Stimulated activated CD4-positive, alpha-beta T cell treated with anti-CD3 and anti-CD28 coated beads, TNF-alpha, amount 100 ng/mL, for 24 hours (primary cell): Measurements from ENCODE around the gene RBFOX1.

Experiments used
- DNase-seq, 3 experiments: peaks; one replicate each; pipeline ENCODE4 v3.0.0-alpha.2; 2020; ENCODE audit warnings: low read depth in 3 of 3

The RBFOX1 gene

DNA sequence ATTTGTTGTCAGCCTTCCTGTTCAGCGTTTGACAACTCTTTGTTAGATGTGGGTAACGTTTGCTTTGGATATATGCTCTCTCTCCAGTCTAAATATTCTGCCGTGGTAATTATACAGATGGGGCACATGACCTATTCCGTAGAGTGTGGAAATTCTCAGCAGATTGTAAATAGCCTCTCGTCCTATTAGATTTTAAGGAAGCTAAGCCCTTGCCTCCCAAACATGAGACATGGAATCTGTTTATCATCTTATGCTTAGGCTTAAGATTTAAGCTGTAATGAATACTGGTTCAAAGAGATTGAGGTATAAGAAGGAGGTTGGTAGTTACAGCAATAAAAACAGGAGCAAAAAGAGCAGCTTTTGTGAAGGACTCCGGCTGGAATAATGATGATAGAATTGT is 87.4 kb downstream of the RBFOX1 start:
- no peak for DNase-seq

DNA sequence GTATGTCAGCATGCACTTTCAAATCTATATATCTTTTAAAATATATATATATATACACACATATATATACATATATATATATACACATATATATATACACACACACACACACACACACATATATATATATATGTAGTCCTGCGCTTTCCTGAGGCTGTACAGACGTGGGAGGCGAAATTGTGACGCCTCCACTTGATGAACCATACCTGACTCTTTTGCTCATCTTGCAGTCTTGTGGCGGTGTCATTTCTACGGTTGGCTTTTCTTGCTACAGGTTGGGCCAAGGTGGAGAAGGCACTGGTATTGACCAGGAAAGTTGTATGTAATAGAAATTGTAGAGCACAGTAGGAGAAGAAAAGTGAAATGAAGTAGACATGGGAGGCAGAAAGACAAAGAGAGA is 88.2 kb downstream of the RBFOX1 start:
- DNase-seq, result no peak

- no peak for DNase-seq
These were observed 88.9 kb downstream of the RBFOX1 start for GRCh38 chr16:7421578-7421977.

DNA sequence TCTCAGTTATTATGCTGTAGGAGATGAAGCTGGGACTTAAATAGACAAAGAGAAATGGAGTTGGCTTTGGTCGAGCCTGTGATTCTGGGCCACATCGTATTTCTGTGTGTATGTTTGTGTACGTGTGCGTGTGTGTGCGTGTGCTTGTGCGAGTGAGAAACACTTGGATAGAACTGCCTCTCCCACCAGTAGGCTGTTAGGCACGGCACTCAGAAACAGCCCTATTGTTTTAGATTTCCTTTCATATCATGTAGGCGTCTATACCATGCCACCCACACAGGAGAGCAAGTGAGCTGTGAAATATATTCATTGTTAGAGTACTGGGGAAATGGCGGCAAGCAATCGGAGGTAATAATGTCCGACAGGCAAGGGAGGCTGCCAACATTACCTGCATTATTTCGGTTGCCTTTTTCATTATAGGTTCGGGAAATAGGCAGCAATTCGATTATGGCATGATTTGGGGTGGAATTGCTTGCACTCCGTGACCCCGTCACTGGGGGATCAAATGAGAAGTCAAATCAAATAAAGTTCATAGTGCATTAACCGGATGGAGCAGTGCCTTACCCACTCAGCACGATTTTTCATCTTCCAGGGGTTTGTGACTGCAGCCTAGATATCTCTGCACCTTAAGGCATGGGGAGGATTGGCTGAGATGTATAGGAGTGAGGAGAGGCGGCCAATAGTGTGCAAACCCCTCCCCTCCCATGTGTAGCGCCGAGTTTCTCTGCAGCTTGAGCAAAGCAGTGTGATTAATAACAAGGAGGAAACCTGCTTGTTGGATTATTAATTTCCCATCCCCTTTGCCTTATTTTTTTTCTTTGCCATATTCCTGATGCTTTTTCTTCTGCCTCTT is 89.6 kb downstream of the RBFOX1 start:
- no peak for DNase-seq

DNA sequence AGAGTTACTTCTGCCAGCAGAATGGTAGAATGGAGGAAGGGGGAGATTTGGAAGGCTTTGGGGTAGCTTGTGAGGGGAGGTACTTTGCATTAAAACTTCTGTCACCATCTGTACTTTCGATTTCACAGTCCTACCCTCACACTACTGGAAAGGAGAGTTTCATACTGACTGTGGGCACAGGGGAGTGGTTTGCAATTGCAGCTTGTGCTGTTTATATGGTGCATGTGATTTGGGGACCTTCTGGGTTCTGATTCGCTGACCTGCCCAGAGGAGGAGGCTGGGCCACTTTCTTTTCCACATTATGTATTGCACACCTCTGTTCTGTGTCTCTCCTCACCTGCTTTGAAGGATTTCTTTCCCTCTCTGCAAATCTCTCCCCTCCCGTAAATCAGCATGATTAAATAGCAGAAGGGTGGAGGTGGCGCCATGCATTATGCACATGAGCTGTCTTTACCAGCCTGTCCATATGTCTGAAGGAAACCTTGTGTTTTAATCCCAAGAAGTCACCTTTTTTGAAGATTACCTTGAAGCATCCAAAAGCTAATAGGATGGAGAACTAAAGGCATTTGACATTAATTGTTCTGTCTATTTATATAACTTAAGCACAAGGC is 90.9 kb downstream of the RBFOX1 start:
- DNase-seq, result no peak

- DNase-seq, result no peak
These were observed 93.5 kb downstream of the RBFOX1 start for GRCh38 chr16:7426161-7426560.

GRCh38 chr16:7431723-7432122 is 99.1 kb downstream of the RBFOX1 start:
- DNase-seq, result no peak

DNA sequence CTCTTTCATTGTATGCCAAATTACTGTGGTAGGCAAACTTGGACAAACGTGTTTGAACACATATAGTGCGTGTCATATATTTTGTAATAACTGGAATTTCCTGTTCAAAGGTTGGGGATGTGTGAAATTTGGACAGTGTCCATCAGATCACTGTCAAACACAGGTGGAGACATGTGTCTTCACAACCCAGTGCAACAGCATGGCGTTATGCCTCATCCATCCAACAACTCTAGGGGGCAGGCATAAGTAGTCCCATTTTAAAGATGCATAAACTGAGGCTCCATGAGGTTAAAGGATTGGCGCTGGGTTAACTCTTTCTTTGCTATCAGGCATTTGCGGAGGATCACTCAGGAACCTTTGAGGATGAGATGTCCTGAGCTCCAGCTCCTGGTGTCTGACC is 103.7 kb downstream of the RBFOX1 start:
- no peak for DNase-seq

DNA sequence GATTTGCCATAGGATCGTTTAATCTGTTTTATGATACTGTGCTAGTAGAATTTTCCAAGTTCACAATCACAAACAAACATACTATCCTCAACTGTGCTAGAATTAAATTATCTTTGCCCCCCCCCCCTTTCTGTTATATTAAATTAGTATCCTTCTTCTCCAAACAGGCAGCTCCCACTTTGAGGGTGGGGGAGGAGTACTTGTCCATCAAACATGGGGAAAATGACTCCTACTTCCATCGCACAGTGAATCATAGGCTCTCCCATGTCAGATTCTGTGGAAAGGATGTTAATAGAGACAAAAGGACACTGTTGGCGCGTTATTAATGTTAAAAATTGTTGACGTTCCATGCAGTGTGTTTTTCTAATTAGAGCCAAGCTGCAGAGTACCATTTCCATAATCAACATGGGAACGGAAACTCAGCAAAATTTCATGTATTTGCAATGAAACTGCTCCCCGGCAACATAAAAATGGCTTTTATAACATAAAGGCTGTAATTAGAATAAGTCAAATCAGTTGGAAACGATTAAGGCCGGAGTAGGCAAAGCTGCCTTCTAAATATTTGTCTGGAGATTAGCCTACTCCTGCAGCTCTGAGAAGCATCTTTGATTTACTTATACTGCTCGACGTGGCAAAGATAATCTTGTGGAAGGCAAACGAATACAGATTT is 104.6 kb downstream of the RBFOX1 start:
- DNase-seq, result no peak

DNA sequence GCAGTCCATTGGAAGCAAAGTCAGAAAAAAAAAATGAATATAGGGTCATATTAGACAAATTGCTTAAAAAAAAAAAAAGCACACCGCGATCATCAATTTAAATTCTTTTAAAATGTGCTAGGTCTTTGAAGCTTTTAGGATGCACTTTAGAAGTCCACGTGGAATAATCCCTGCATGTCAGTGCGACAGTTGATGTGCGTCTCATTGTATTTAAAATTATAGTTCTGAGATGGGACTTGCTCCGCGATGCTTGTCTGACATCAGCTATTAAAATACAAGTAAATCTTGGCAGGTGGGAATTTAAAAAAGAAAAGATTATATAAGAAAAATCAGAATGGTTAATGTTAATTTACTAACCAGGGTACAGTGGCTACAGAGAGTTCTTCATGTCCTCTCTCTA is 105.2 kb downstream of the RBFOX1 start:
- no peak for DNase-seq

DNA sequence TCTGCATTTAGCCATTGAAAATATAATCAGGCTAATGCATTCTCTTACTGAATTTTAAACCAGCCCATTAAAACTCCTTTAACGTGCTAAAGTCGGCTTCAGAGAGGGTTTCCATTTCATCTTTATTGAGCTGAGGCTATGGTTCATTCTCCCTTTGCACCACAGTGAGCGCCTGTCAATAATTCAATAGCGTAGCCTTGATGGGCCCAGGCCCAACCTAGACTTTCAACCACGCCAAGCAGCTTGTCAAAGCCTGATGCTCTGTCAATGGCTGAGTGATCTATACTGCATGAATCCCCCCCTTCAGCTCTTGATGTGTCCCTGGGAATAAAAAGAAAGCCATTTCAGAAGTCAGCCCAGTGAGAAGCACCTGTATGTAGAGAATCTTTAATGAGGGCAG is 106.0 kb downstream of the RBFOX1 start:
- no peak for DNase-seq

GRCh38 chr16:7439518-7439917 is 106.9 kb downstream of the RBFOX1 start:
- DNase-seq, result no peak

DNA sequence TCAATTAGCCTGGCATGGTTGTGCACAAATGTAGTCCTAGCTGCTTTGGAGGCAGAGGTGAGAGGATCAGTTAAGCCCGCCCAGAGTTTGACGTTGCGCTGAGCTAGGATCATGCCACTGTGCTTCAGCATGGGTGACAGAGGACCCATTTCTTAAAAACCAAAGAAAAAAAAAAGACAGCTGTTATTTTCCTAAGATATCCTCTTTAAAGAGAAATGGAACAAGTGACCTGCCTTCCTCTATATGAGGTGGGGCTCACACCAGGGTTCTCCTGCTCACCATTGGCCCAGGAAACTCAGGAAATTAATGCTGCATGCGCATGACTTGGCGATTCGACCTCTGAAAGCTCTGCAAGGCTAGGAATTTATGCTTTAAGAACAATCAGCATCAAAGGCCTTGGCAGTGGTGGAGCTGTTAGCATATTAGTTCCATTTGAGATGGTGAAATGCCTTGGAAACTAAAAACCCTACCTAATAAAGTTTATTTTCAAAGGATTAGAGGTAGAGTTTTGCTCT is 108.3 kb downstream of the RBFOX1 start:
- no peak for DNase-seq

GRCh38 chr16:7442050-7442449 is 109.4 kb downstream of the RBFOX1 start:
- DNase-seq, result no peak

DNA sequence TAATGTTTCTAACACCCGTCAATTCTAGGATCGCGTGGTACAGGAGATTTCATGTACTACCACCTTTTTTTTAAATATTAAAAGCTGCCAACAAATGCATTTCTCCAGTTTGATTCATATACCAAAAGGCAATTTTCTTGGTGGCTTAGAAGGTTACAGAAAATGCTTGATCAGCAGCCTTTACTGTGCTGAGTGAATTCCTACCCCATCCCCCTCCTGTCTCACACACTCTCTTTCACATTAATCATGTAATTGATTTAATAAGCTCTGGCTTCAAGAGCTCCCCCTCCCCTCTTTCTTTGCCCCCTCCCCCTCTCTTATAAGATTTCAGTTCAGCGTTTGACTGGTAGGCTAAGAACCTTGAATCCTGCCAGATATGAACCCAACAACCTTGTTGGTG is 110.5 kb downstream of the RBFOX1 start:
- DNase-seq, result no peak

DNA sequence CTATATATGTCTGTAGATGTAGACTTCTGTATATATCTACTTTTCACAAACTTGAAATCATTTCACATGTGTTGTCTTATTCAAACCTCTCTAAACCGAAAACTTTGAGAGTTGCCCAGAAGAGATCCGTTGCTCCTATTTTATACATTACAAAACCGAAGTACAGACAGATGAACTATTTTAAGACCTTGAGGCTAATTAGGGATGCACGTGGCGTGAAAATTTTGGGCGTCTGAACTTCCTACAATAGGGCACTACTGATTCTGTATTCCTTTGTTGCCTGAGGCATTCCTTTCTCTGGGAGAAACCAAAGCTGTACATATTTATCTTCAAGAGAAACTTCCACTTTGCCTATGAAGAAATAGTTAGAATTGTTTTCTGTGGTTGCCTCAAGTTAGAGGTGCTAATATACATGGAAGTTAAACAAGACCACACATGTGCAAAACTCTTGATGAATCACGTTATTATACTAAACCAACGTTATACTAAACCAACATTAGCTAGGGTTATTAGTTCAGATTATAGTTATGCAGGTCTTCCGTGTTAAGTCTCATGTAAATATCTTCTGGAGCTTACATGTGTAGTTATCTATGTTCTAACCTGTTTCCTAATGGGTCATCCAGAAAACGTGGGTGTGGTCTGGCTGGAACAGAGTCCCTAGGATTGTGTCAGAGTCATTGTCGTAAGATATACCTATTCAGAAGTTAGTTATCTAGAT is 111.2 kb downstream of the RBFOX1 start:
- DNase-seq, result no peak

GRCh38 chr16:7449306-7449705 is 116.7 kb downstream of the RBFOX1 start:
- no peak for DNase-seq

GRCh38 chr16:7449808-7450207 is 117.2 kb downstream of the RBFOX1 start:
- DNase-seq, result no peak

DNA sequence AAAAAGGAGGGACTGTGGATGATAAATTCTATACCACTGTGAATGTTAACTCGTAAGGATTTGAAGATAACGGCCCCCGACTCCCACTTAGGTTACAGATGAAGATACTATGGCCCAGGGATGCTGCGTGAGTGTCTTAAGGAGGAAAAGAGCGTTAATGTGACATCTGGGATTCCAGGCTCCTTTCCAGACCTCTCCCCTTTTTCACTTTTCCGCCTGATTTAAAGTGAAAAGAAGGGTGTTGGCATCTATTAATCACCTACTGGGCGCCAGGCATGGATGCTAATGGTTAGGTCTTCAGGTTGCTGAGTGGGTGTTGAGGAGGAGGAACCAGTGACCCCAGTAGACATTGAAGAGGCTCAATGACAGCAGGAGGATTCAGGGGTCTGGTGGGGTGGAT is 117.8 kb downstream of the RBFOX1 start:
- DNase-seq, result no peak

- DNase-seq, result no peak
These were observed 119.4 kb downstream of the RBFOX1 start for GRCh38 chr16:7452090-7452489.

- DNase-seq, result no peak
These were observed 123.6 kb downstream of the RBFOX1 start for GRCh38 chr16:7456211-7456610.

GRCh38 chr16:7458144-7458543 is 125.5 kb downstream of the RBFOX1 start:
- DNase-seq, result no peak
